GM13977 (cell line): ENCODE data around the gene SULT1A2.
"Not testable (repeated sequence)": the region's sequence is repeated elsewhere in the genome, so short reads cannot be mapped to it uniquely, and the experiment has no call there.

Source experiments
- DNase-seq: peaks from one replicate; pipeline ENCODE4 v3.0.0; 2012; ENCODE audit warnings: low spot score
- CTCF ChIP-seq: IDR thresholded peaks from 2 replicates; pipeline ENCODE4 v1.5.1; 2012; ENCODE audit warnings: mild to moderate bottlenecking, control low read depth; ENCODE audit not compliant: insufficient read depth; ENCODE audit errors: extremely low read depth, missing control alignments
- in situ Hi-C: fragments of 300-500 bp; cut with MboI; formaldehyde crosslinking; loops from one replicate; pipeline ENCODE4 v1.12.0; 2022; ENCODE audit warnings: low sequenced_read_pairs, low pct_unique_long_range_greater_than_20kb, mixed read lengths, inconsistent platforms; ENCODE audit not compliant: unreplicated experiment

Gene SULT1A2

GRCh38 chr16:28609631-28610594 is 13.1 kb upstream of the SULT1A2 start, which contains the start of gene SULT1A1:
Gene SULT1A1, minus strand, starts transcription at chr16:28610044. Its CDS starts 1,189 bp downstream, at chr16:28608855.
- in situ Hi-C loops: no loop called here
- DNase-seq: no peak
- no peak for TF ChIP-seq CTCF

GRCh38 chr16:28608867-28609596 is 12.2 kb upstream of the SULT1A2 start:
- DNase-seq, in situ Hi-C loops: not testable (repeated sequence)

- in situ Hi-C loops, DNase-seq: not testable (repeated sequence)
Measured at GRCh38 chr16:28608496-28608808, 11.6 kb upstream of the SULT1A2 start.

- DNase-seq, in situ Hi-C loops: not testable (repeated sequence)
Measured at GRCh38 chr16:28607681-28608495, 11.0 kb upstream of the SULT1A2 start.

- no peak for DNase-seq
- TF ChIP-seq CTCF: no peak
- in situ Hi-C loops: no loop called here
Measured at GRCh38 chr16:28607116-28607623, 10.3 kb upstream of the SULT1A2 start.

- in situ Hi-C loops: no loop called here
- no peak for TF ChIP-seq CTCF
- DNase-seq: no peak
Measured at GRCh38 chr16:28606291-28607115, 9.7 kb upstream of the SULT1A2 start.

- in situ Hi-C loops: no loop called here
- no peak for TF ChIP-seq CTCF
- DNase-seq: no peak
Measured at GRCh38 chr16:28604186-28604565, 7.3 kb upstream of the SULT1A2 start.
